ENCODE data around the gene LGALS8.
"Not testable (repeated sequence)": the region's sequence is repeated elsewhere in the genome, so short reads cannot be mapped to it uniquely, and the experiment has no call there.

The LGALS8 gene

GRCh38 chr1:236523704-236524141 lies at the start of gene LGALS8:
LGALS8 (plus strand) TSS chr1:236523982; CDS start chr1:236526071, 2,089 bp downstream.
- DNase-seq: peak; percentile 82 to 86

- no peak for DNase-seq
Measured at GRCh38 chr1:236476019-236476418, 47.8 kb upstream of the LGALS8 start.

GRCh38 chr1:236480758-236481436 lies 42.9 kb upstream of the LGALS8 start:
- no peak for DNase-seq

GRCh38 chr1:236484310-236484971 lies 39.3 kb upstream of the LGALS8 start:
- no peak for DNase-seq

GRCh38 chr1:236486356-236487002 lies 37.3 kb upstream of the LGALS8 start:
- no peak for DNase-seq

- not testable (repeated sequence) for DNase-seq
Measured at GRCh38 chr1:236489161-236489560, 34.6 kb upstream of the LGALS8 start.

- no peak for DNase-seq
Measured at GRCh38 chr1:236489710-236490377, 33.9 kb upstream of the LGALS8 start.

- DNase-seq: no peak
Measured at GRCh38 chr1:236491469-236492136, 32.2 kb upstream of the LGALS8 start.

GRCh38 chr1:236492378-236492777 lies 31.4 kb upstream of the LGALS8 start:
- DNase-seq: no peak

- no peak for DNase-seq
Measured at GRCh38 chr1:236494082-236494481, 29.7 kb upstream of the LGALS8 start.

GRCh38 chr1:236494586-236495466 lies 29.0 kb upstream of the LGALS8 start:
- DNase-seq: no peak

- no peak for DNase-seq
Measured at GRCh38 chr1:236495467-236496112, 28.2 kb upstream of the LGALS8 start.

GRCh38 chr1:236497908-236498307 lies 25.9 kb upstream of the LGALS8 start:
- no peak for DNase-seq

GRCh38 chr1:236501093-236501492 lies 22.7 kb upstream of the LGALS8 start:
- DNase-seq: no peak

- no peak for DNase-seq
Measured at GRCh38 chr1:236502579-236502971, 21.2 kb upstream of the LGALS8 start.

- DNase-seq: no peak
Measured at GRCh38 chr1:236502972-236503639, 20.7 kb upstream of the LGALS8 start.

- not testable (repeated sequence) for DNase-seq
Measured at GRCh38 chr1:236504338-236504737, 19.4 kb upstream of the LGALS8 start.

- DNase-seq: no peak
Measured at GRCh38 chr1:236507022-236507700, 16.6 kb upstream of the LGALS8 start.

- DNase-seq: no peak
Measured at GRCh38 chr1:236508593-236509027, 15.2 kb upstream of the LGALS8 start.

GRCh38 chr1:236509203-236509602 lies 14.6 kb upstream of the LGALS8 start:
- DNase-seq: no peak
